ENCODE data around the gene TEX44.

Gene TEX44

DNA sequence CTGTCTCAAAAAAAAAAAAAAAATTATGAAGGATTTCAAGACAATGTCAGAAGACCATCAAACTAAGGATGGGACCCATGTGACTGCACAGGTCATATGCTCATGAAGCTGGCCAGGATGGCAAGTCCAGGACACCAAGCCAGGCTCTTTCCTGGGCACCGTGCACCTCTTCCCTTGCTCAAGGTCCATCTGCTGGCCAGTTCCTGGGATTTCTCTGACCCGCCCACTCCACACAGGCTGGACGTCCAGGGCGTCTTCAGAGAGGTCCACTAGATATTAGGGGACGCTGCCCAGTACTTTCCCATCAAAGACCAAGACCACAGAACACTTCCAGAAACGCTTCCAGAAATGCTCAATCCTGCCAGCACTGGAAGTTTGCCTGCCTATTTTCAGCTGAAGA, 14.3 kb downstream of the TEX44 start:
- Mint-ChIP-seq H3K9me3 (no peaks in the 10 kb centered on the region), H3K27me3 (ENCODE audit: low read depth, poor library complexity) (peaks cover 3% of the 10 kb centered on the region), H3K27ac (no peak overlapping the region), H3K4me1 (peaks cover 56% of the 10 kb centered on the region), H3K4me3 (no peak overlapping the region), H3K36me3 (ENCODE audit: low read depth) (no peaks in the 10 kb centered on the region)
- no peak for TF ChIP-seq CTCF (IDR thresholded peaks at IDR 0.05)
- DNase-seq, result no peak

GRCh38 chr2:231611273-231612108, 18.8 kb downstream of the TEX44 start:
- DNase-seq, result no peak
- peaks cover 3% of the 10 kb centered on the region for H3K27me3 Mint-ChIP-seq (ENCODE audit: low read depth, poor library complexity)
- no peaks in the 10 kb centered on the region for H3K36me3 Mint-ChIP-seq (ENCODE audit: low read depth)
- no peak overlapping the region for H3K4me3 Mint-ChIP-seq
- TF ChIP-seq CTCF (IDR thresholded peaks at IDR 0.05), result no peak
- no peaks in the 10 kb centered on the region for H3K9me3 Mint-ChIP-seq
- H3K27ac Mint-ChIP-seq, result no peak overlapping the region
- peaks cover 62% of the 10 kb centered on the region for H3K4me1 Mint-ChIP-seq

- Mint-ChIP-seq H3K36me3 (ENCODE audit: low read depth) (no peaks in the 10 kb centered on the region), H3K4me1 (peaks cover 67% of the 10 kb centered on the region), H3K9me3 (no peaks in the 10 kb centered on the region), H3K27ac (peak overlapping the region; percentile 79), H3K4me3 (no peak overlapping the region), H3K27me3 (ENCODE audit: low read depth, poor library complexity) (peaks cover 3% of the 10 kb centered on the region)
- no peak for TF ChIP-seq CTCF (IDR thresholded peaks at IDR 0.05)
- DNase-seq, result no peak
Observed at GRCh38 chr2:231612109-231612455, 19.4 kb downstream of the TEX44 start.

- Mint-ChIP-seq H3K4me3 (peak overlapping the region; percentile 63), H3K27ac (peak overlapping the region; percentile 79), H3K9me3 (no peaks in the 10 kb centered on the region), H3K27me3 (ENCODE audit: low read depth, poor library complexity) (peaks cover 3% of the 10 kb centered on the region), H3K4me1 (peaks cover 73% of the 10 kb centered on the region), H3K36me3 (ENCODE audit: low read depth) (no peaks in the 10 kb centered on the region)
- TF ChIP-seq CTCF (IDR thresholded peaks at IDR 0.05), result peak; percentile 90
- DNase-seq, result peak; percentile 89
Observed at GRCh38 chr2:231612456-231613330, 20.0 kb downstream of the TEX44 start.

DNA sequence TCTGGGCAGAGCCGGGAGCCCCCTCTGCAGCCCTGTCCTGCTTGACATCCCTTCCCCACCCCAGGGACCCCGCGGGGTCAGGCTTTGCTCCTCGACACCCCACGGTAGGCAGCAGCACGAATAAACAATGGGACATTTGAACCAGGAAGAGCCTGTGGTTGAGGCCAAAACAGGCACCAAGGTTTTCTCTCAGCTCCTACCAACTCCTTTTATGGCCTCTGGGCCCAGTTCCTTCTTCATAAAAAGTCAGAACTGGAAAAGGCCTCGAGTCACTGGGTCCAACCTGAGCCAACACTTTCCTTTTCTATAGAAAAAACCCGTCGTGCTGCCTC, 20.6 kb downstream of the TEX44 start:
- H3K36me3 Mint-ChIP-seq (ENCODE audit: low read depth), result no peaks in the 10 kb centered on the region
- H3K27ac Mint-ChIP-seq, result peak overlapping the region; percentile 98
- DNase-seq, result no peak
- no peak for TF ChIP-seq CTCF (IDR thresholded peaks at IDR 0.05)
- peaks cover under 1% of the 10 kb centered on the region for H3K27me3 Mint-ChIP-seq (ENCODE audit: low read depth, poor library complexity)
- no peaks in the 10 kb centered on the region for H3K9me3 Mint-ChIP-seq
- H3K4me3 Mint-ChIP-seq, result peak overlapping the region; percentile 80
- peaks cover 76% of the 10 kb centered on the region for H3K4me1 Mint-ChIP-seq

All from nephron progenitor cell (in vitro differentiated cells).